ENCODE results near the gene INPP5J.

DNA sequence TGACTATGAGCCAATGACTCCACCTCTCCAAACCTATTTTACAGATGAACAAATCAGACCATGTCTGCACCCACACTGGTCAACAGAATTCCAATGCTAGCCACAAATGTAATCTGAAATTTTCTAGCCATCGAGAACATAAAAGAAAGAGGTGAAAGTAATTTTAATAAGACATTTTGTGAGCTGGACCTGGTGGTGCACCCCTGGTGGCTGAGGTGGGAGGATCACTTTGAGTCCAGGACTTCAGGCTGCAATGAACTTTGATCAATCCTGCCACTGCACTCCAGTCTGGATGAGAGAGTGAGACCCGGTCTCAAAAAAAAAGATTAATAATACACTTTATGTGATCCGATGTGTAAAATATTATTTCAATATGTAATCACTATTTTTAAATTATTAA, 27.8 kb downstream of the INPP5J start:
- TF ChIP-seq, protein P1, sequence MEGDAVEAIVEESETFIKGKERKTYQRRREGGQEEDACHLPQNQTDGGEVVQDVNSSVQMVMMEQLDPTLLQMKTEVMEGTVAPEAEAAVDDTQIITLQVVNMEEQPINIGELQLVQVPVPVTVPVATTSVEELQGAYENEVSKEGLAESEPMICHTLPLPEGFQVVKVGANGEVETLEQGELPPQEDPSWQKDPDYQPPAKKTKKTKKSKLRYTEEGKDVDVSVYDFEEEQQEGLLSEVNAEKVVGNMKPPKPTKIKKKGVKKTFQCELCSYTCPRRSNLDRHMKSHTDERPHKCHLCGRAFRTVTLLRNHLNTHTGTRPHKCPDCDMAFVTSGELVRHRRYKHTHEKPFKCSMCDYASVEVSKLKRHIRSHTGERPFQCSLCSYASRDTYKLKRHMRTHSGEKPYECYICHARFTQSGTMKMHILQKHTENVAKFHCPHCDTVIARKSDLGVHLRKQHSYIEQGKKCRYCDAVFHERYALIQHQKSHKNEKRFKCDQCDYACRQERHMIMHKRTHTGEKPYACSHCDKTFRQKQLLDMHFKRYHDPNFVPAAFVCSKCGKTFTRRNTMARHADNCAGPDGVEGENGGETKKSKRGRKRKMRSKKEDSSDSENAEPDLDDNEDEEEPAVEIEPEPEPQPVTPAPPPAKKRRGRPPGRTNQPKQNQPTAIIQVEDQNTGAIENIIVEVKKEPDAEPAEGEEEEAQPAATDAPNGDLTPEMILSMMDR (IDR thresholded peaks at IDR 0.05 in 8 of 11, conservative IDR thresholded peaks at IDR 0.05 in 3 of 11) = no peak
- TF ChIP-seq POLR2AphosphoS5 (IDR thresholded peaks at IDR 0.05) = no peak
- no peak for TF ChIP-seq POLR2A (IDR thresholded peaks at IDR 0.05)

Measured in spleen (tissue), 7 donors.